ENCODE measurements around the gene LCN1.
"Not testable (repeated sequence)": the region's sequence is repeated elsewhere in the genome, so short reads cannot be mapped to it uniquely, and the experiment has no call there.

Gene LCN1

GRCh38 chr9:135505406-135506187, 15.6 kb upstream of the LCN1 start:
- no peak for DNase-seq

GRCh38 chr9:135506327-135507103, 14.7 kb upstream of the LCN1 start:
- DNase-seq = no peak

- no peak for DNase-seq
Measured at GRCh38 chr9:135507104-135508035, 13.9 kb upstream of the LCN1 start.

- no peak for DNase-seq
Measured at GRCh38 chr9:135508211-135508820, 12.9 kb upstream of the LCN1 start.

GRCh38 chr9:135509458-135509857, 11.8 kb upstream of the LCN1 start:
- DNase-seq = no peak

GRCh38 chr9:135512241-135512603, 9.0 kb upstream of the LCN1 start:
- no peak for DNase-seq

- DNase-seq = no peak
Measured at GRCh38 chr9:135512904-135513303, 8.3 kb upstream of the LCN1 start.

- DNase-seq = no peak
Measured at GRCh38 chr9:135513351-135513846, 7.8 kb upstream of the LCN1 start.

- DNase-seq = not testable (repeated sequence)
Measured at GRCh38 chr9:135513906-135514305, 7.3 kb upstream of the LCN1 start.

GRCh38 chr9:135514342-135515082, 6.7 kb upstream of the LCN1 start:
- no peak for DNase-seq

GRCh38 chr9:135515083-135515951, 5.9 kb upstream of the LCN1 start:
- no peak for DNase-seq

GRCh38 chr9:135516132-135516860, 4.9 kb upstream of the LCN1 start:
- no peak for DNase-seq

GRCh38 chr9:135517407-135517822, 3.8 kb upstream of the LCN1 start:
- no peak for DNase-seq

- DNase-seq = no peak
Measured at GRCh38 chr9:135519179-135519971, 1.9 kb upstream of the LCN1 start.

- DNase-seq = no peak
Measured at GRCh38 chr9:135521608-135522095, 412 bp downstream of the LCN1 start.

GRCh38 chr9:135522137-135522877, 1.1 kb downstream of the LCN1 start:
- no peak for DNase-seq

- no peak for DNase-seq
Measured at GRCh38 chr9:135522931-135523330, 1.7 kb downstream of the LCN1 start.

GRCh38 chr9:135523521-135524129, 2.4 kb downstream of the LCN1 start:
- no peak for DNase-seq
